CD8-positive, alpha-beta memory T cell (primary cell): ENCODE measurements around the gene ZNF684. TPM values are rescaled to one million over a fixed set of nuclear protein-coding genes. Genes with fewer than 3 reads are reported as not detected.
"Not testable (repeated sequence)": the region's sequence is repeated elsewhere in the genome, so short reads cannot be mapped to it uniquely, and the experiment has no call there.

Experiments
- CTCF ChIA-PET: fragments of 350-600 bp; sonication (Branson Sonifier 250); formaldehyde crosslinking; loops from one replicate; lab custom pipeline; 2021; ENCODE audit warnings: antibody characterized with exemption; lab: Charles Lee
- POLR2A ChIA-PET: fragments of 350-600 bp; sonication (Branson Sonifier 250); formaldehyde crosslinking; loops from one replicate; lab custom pipeline; 2021; ENCODE audit warnings: antibody characterized with exemption; lab: Charles Lee
- DNase-seq, 5 donors: peaks; one replicate each; pipeline versions ENCODE4 v3.0.0 to v3.0.0-alpha.2; 2020 to 2022; ENCODE audit warnings: mixed read lengths in 1 of 5
- H3K27ac ChIP-seq: one replicate; pipeline ENCODE4 v1.7.0; 2013; ENCODE audit warnings: low read depth, mild to moderate bottlenecking, low read length, moderate library complexity
- H3K27me3 ChIP-seq: 2 replicates; pipeline ENCODE4 v1.7.0; 2013; ENCODE audit warnings: low read length, mild to moderate bottlenecking; ENCODE audit not compliant: insufficient read depth, poor library complexity, severe bottlenecking
- H3K36me3 ChIP-seq: 2 replicates; pipeline ENCODE4 v1.7.0; 2013; ENCODE audit warnings: mild to moderate bottlenecking, low read length, moderate library complexity; ENCODE audit not compliant: insufficient read depth
- H3K4me1 ChIP-seq: 2 replicates; pipeline ENCODE4 v1.7.0; 2013; ENCODE audit warnings: mild to moderate bottlenecking, low read length, moderate library complexity; ENCODE audit not compliant: insufficient read depth
- H3K4me3 ChIP-seq: 2 replicates; pipeline ENCODE4 v1.7.0; 2013; ENCODE audit warnings: mild to moderate bottlenecking, low read length
- H3K9me3 ChIP-seq: 2 replicates; pipeline ENCODE4 v1.7.0; 2013; ENCODE audit warnings: mild to moderate bottlenecking, low read length
- H3K27ac Mint-ChIP-seq, 8 donors: one replicate each; pipeline ENCODE4 v1.8.0; 2020 to 2021; ENCODE audit warnings: mixed read lengths in 8 of 8, mild to moderate bottlenecking in 6 of 8, inconsistent platforms in 3 of 8, moderate library complexity in 3 of 8
- H3K27me3 Mint-ChIP-seq, 2 donors: one replicate each; pipeline ENCODE4 v1.8.0; 2020 to 2021; ENCODE audit warnings: mixed read lengths in 2 of 2, mild to moderate bottlenecking in 1 of 2, moderate library complexity in 1 of 2
- H3K36me3 Mint-ChIP-seq, 3 donors: one replicate each; pipeline ENCODE4 v1.8.0; 2020 to 2021; ENCODE audit warnings: mixed read lengths in 3 of 3, inconsistent platforms in 1 of 3, mild to moderate bottlenecking in 1 of 3
- H3K4me1 Mint-ChIP-seq, 3 donors: one replicate each; pipeline ENCODE4 v1.8.0; 2020 to 2021; ENCODE audit warnings: mixed read lengths in 3 of 3, inconsistent platforms in 1 of 3, mild to moderate bottlenecking in 1 of 3
- H3K4me3 Mint-ChIP-seq, 7 donors: one replicate each; pipeline ENCODE4 v1.8.0; 2020 to 2021; ENCODE audit warnings: mixed read lengths in 7 of 7, mild to moderate bottlenecking in 6 of 7, moderate library complexity in 4 of 7, inconsistent platforms in 2 of 7
- H3K9me3 Mint-ChIP-seq, 5 donors: one replicate each; pipeline ENCODE4 v1.8.0; 2020 to 2022; ENCODE audit warnings: mixed read lengths in 5 of 5, mild to moderate bottlenecking in 3 of 5, moderate library complexity in 2 of 5, inconsistent platforms in 1 of 5
- polyA plus RNA-seq: library from polyadenylated mRNA; unstranded; fragments of 300-500 nt; fragmentation: Illumina TruSeq; gene quantifications from one replicate; pipeline ENCODE4 v1.2.3, GENCODE V29; 2021
- total RNA-seq, 2 experiments: library from RNA; stranded (reverse); gene quantifications; one replicate each; pipeline ENCODE4 v1.2.3, GENCODE V29; 2021

The ZNF684 gene
- total and polyA plus RNA-seq, 3 experiments from 2014 or later, result 4.5 to 5.9 (median 4.7) TPM

DNA sequence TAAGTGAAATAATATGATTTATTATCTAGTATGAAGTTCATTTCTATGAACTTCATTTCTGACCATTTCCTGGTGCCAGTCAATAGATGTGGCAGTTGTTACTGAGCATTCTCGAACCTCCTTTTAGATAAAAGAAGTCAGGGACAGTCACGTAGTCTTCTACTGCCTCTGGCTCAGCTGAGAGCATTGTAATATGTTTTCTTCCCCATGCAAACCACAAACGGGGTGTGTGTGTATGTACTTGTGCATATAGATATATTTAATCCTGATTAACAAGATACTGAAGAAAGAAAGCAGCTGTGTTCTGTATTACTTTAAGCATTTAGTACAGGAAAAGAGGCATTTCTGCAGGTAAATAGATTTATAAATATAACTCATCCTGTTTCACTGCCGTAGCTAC lies 21.6 kb downstream of the ZNF684 start:
- Mint-ChIP-seq H3K36me3 (peaks cover 0 to 10% (median 1%) of the 10 kb centered on the region in 3 donors), H3K27ac (peak overlapping the region in 1 of 8 donors; percentile 21), H3K4me1 (no peaks in the 10 kb centered on the region), H3K9me3 (peaks cover 3 to 16% (median 8%) of the 10 kb centered on the region in 5 donors), H3K4me3 (no peak overlapping the region), H3K27me3 (peaks cover 0 to 4% of the 10 kb centered on the region in 2 donors)
- ChIA-PET POLR2A (no interaction called here), CTCF (no interaction called here)
- Histone ChIP-seq H3K36me3 (no peaks in the 10 kb centered on the region), H3K4me1 (no peaks in the 10 kb centered on the region), H3K27ac (no peak overlapping the region), H3K9me3 (no peaks in the 10 kb centered on the region), H3K4me3 (no peak overlapping the region), H3K27me3 (no peaks in the 10 kb centered on the region)
- DNase-seq, result no peak

DNA sequence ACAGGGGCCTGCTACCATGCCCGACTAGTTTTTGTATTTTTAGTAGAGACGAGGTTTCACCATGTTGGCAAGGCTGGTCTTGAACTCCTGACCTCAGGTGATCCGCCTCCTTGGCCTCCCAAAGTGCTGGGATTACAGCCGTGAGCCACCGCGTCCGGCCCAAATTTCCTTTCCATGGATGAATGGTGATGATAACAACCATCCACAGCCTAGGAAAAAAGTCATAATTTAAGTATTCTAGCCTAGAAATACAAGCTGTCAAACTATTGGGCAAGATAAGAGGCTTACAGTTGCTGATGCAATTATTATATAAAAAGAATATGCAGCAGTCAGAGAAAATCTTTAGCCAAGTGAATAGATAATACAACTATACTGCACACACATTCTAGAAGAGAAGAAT lies 23.4 kb downstream of the ZNF684 start:
- H3K27me3 Mint-ChIP-seq, H3K9me3 ChIP-seq, POLR2A ChIA-PET, H3K4me1 Mint-ChIP-seq, H3K36me3 ChIP-seq, H3K4me3 ChIP-seq, DNase-seq, H3K4me3 Mint-ChIP-seq, H3K9me3 Mint-ChIP-seq, H3K27me3 ChIP-seq, H3K4me1 ChIP-seq, H3K27ac Mint-ChIP-seq, H3K36me3 Mint-ChIP-seq, H3K27ac ChIP-seq: not testable (repeated sequence)
- CTCF ChIA-PET, result interaction anchor here (1.6 kb wide), 1 partner anchor 22 kb away, joined by 5 read pairs; no protein-coding TSS in a partner anchor

- POLR2A ChIA-PET, result interaction anchor here (0.6 kb wide), 1 partner anchor 502 kb away, joined by 5 read pairs; no protein-coding TSS in a partner anchor
- H3K36me3 Mint-ChIP-seq, result no peaks in the 10 kb centered on the region
- Histone ChIP-seq H3K9me3 (no peaks in the 10 kb centered on the region), H3K27me3 (no peaks in the 10 kb centered on the region), H3K4me1 (no peaks in the 10 kb centered on the region), H3K4me3 (no peak overlapping the region), H3K27ac (no peak overlapping the region), H3K36me3 (no peaks in the 10 kb centered on the region)
- H3K27ac Mint-ChIP-seq, result no peak overlapping the region
- H3K27me3 Mint-ChIP-seq, result peaks cover 0 to 14% of the 10 kb centered on the region in 2 donors
- no peaks in the 10 kb centered on the region for H3K4me1 Mint-ChIP-seq
- DNase-seq, result no peak
- no peak overlapping the region for H3K4me3 Mint-ChIP-seq
- H3K9me3 Mint-ChIP-seq, result peaks cover 0 to 2% (median 0%) of the 10 kb centered on the region in 5 donors
- CTCF ChIA-PET, result interaction anchor here (1.6 kb wide), 1 partner anchor 23 kb away, joined by 5 read pairs; no protein-coding TSS in a partner anchor
These were observed 24.7 kb downstream of the ZNF684 start for GRCh38 chr1:40556121-40556520.

DNA sequence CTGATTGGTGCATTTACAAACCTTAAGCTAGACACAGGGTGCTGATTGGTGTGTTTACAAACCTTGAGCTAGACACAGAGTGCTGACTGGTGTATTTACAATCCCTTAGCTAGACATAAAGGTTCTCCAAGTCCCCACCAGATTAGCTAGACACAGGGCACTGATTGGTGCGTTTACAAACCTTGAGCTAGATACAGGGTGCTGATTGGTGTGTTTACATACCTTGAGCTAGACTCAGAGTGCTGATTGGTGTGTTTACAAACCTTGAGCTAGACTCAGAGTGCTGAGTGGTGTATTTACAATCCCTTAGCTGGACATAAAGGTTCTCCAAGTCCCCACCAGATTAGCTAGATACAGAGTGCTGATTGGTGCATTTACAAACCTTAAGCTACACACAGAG lies 26.8 kb downstream of the ZNF684 start:
- peaks cover 0 to 28% of the 10 kb centered on the region in 2 donors for H3K27me3 Mint-ChIP-seq
- CTCF ChIA-PET, H3K27ac ChIP-seq: not testable (repeated sequence)

DNA sequence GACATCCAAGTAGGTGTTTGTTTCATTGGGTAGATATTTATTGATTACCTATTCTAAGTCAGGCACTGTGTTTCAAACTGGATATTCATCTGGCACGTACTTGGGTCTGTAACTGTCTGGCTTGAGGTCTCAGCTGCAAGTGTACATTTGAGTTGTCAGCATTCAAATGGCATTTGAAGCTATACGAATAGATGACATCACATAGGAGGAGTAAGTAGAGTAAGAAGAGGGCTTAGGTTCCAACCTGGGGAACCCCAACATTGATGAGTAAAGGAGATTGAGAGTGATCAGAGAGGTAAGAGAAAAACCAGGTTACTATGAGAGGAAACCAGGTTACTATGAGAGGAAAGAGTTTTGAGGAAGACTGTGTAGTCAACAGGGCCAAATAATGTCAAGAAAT lies 30.7 kb downstream of the ZNF684 start:
- H3K27me3 ChIP-seq, result no peaks in the 10 kb centered on the region
- no peak overlapping the region for H3K4me3 ChIP-seq
- POLR2A ChIA-PET, result no interaction called here
- H3K27ac ChIP-seq, result no peak overlapping the region
- no peak for DNase-seq
- no peaks in the 10 kb centered on the region for H3K4me1 Mint-ChIP-seq
- H3K9me3 ChIP-seq, result no peaks in the 10 kb centered on the region
- no peak overlapping the region for H3K4me3 Mint-ChIP-seq
- H3K4me1 ChIP-seq, result no peaks in the 10 kb centered on the region
- H3K36me3 ChIP-seq, result no peaks in the 10 kb centered on the region
- H3K27me3 Mint-ChIP-seq, result peaks cover 7 to 42% of the 10 kb centered on the region in 2 donors
- peaks cover 0 to 2% (median 0%) of the 10 kb centered on the region in 5 donors for H3K9me3 Mint-ChIP-seq
- H3K36me3 Mint-ChIP-seq, result peaks cover 0 to 2% (median 0%) of the 10 kb centered on the region in 3 donors
- CTCF ChIA-PET, result no interaction called here
- H3K27ac Mint-ChIP-seq, result no peak overlapping the region

More for the DNA sequence above, 26.8 kb downstream of the ZNF684 start:
- H3K4me1 Mint-ChIP-seq, H3K9me3 Mint-ChIP-seq, H3K4me3 Mint-ChIP-seq, DNase-seq, H3K36me3 ChIP-seq, H3K36me3 Mint-ChIP-seq, H3K4me1 ChIP-seq, POLR2A ChIA-PET, H3K27ac Mint-ChIP-seq, H3K4me3 ChIP-seq, H3K9me3 ChIP-seq, H3K27me3 ChIP-seq: not testable (repeated sequence)

- no peaks in the 10 kb centered on the region for H3K4me1 ChIP-seq
- POLR2A ChIA-PET, result no interaction called here
- no peaks in the 10 kb centered on the region for H3K4me1 Mint-ChIP-seq
These were observed 31.8 kb downstream of the ZNF684 start for GRCh38 chr1:40563266-40563665.

DNA sequence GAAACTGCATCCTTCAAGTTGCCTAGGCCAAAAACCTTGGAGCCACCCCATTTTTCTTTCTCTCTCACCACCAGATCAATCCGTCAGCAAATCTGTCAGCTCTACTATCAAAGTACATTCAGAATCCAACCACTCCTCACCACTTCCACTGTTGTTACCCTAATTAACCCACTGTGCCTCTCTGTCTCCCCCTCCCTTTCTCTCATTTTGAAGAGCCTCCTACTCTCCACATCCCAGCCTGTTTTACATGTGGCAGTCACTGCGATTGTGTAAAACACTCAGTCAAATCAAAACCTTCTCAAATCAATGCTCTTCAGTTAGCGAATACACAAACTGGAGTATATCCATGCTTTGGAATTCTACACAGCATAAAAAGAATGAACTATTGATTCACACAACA lies 33.1 kb downstream of the ZNF684 start:
- no peak overlapping the region for H3K27ac ChIP-seq
- no peak overlapping the region for H3K4me3 Mint-ChIP-seq
- H3K9me3 ChIP-seq, result no peaks in the 10 kb centered on the region
- CTCF ChIA-PET, result no interaction called here
- no peak overlapping the region for H3K4me3 ChIP-seq
- H3K27me3 ChIP-seq, result no peaks in the 10 kb centered on the region
- no peaks in the 10 kb centered on the region for H3K4me1 Mint-ChIP-seq
- H3K36me3 ChIP-seq, result no peaks in the 10 kb centered on the region
- no peak for DNase-seq
- H3K9me3 Mint-ChIP-seq, result peaks cover 0 to 2% (median 0%) of the 10 kb centered on the region in 5 donors
- no peak overlapping the region for H3K27ac Mint-ChIP-seq
- no peaks in the 10 kb centered on the region for H3K4me1 ChIP-seq
- POLR2A ChIA-PET, result no interaction called here
- peaks cover 0 to 2% (median 0%) of the 10 kb centered on the region in 3 donors for H3K36me3 Mint-ChIP-seq
- peaks cover 7 to 42% of the 10 kb centered on the region in 2 donors for H3K27me3 Mint-ChIP-seq

More at GRCh38 chr1:40563266-40563665, 31.8 kb downstream of the ZNF684 start:
- H3K4me3 Mint-ChIP-seq, result no peak overlapping the region
- Histone ChIP-seq H3K9me3 (no peaks in the 10 kb centered on the region), H3K27me3 (no peaks in the 10 kb centered on the region), H3K27ac (no peak overlapping the region), H3K36me3 (no peaks in the 10 kb centered on the region), H3K4me3 (no peak overlapping the region)
- CTCF ChIA-PET, result no interaction called here
- no peak for DNase-seq
- H3K27me3 Mint-ChIP-seq, result peaks cover 7 to 42% of the 10 kb centered on the region in 2 donors
- peaks cover 0 to 2% (median 0%) of the 10 kb centered on the region in 3 donors for H3K36me3 Mint-ChIP-seq
- H3K9me3 Mint-ChIP-seq, result peaks cover 0 to 2% (median 0%) of the 10 kb centered on the region in 5 donors
- no peak overlapping the region for H3K27ac Mint-ChIP-seq

- no peaks in the 10 kb centered on the region for H3K27me3 ChIP-seq
- peaks cover 9 to 39% of the 10 kb centered on the region in 2 donors for H3K27me3 Mint-ChIP-seq
- no peak overlapping the region for H3K4me3 ChIP-seq
- no peaks in the 10 kb centered on the region for H3K9me3 ChIP-seq
- H3K4me1 ChIP-seq, result no peaks in the 10 kb centered on the region
- POLR2A ChIA-PET, result no interaction called here
- H3K27ac ChIP-seq, result no peak overlapping the region
- DNase-seq, result no peak
- CTCF ChIA-PET, result no interaction called here
- H3K4me1 Mint-ChIP-seq, result no peaks in the 10 kb centered on the region
- H3K4me3 Mint-ChIP-seq, result no peak overlapping the region
- peaks cover 0 to 2% (median 0%) of the 10 kb centered on the region in 3 donors for H3K36me3 Mint-ChIP-seq
- H3K27ac Mint-ChIP-seq, result no peak overlapping the region
- H3K9me3 Mint-ChIP-seq, result peaks cover 0 to 2% (median 0%) of the 10 kb centered on the region in 5 donors
- H3K36me3 ChIP-seq, result no peaks in the 10 kb centered on the region
These were observed 33.5 kb downstream of the ZNF684 start for GRCh38 chr1:40564913-40565312.
